GM20000 (cell line): Measurements from ENCODE around the gene KLF6.

ENCODE experiments used
- DNase-seq: peaks from one replicate; pipeline ENCODE4 v3.0.0; 2012; ENCODE audit warnings: low spot score
- TF ChIP-seq, protein P1 (sequence below): IDR thresholded peaks from 2 replicates; pipeline ENCODE4 v1.5.1; 2012; ENCODE audit warnings: mild to moderate bottlenecking, control low read depth; ENCODE audit errors: extremely low read depth, missing control alignments

Gene KLF6

GRCh38 chr10:3729397-3729976 is 55.5 kb downstream of the KLF6 start:
- TF ChIP-seq, protein P1, sequence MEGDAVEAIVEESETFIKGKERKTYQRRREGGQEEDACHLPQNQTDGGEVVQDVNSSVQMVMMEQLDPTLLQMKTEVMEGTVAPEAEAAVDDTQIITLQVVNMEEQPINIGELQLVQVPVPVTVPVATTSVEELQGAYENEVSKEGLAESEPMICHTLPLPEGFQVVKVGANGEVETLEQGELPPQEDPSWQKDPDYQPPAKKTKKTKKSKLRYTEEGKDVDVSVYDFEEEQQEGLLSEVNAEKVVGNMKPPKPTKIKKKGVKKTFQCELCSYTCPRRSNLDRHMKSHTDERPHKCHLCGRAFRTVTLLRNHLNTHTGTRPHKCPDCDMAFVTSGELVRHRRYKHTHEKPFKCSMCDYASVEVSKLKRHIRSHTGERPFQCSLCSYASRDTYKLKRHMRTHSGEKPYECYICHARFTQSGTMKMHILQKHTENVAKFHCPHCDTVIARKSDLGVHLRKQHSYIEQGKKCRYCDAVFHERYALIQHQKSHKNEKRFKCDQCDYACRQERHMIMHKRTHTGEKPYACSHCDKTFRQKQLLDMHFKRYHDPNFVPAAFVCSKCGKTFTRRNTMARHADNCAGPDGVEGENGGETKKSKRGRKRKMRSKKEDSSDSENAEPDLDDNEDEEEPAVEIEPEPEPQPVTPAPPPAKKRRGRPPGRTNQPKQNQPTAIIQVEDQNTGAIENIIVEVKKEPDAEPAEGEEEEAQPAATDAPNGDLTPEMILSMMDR, result no peak
- no peak for DNase-seq

GRCh38 chr10:3728563-3728962 is 56.4 kb downstream of the KLF6 start:
- TF ChIP-seq, protein P1, result no peak
- DNase-seq, result no peak

DNA sequence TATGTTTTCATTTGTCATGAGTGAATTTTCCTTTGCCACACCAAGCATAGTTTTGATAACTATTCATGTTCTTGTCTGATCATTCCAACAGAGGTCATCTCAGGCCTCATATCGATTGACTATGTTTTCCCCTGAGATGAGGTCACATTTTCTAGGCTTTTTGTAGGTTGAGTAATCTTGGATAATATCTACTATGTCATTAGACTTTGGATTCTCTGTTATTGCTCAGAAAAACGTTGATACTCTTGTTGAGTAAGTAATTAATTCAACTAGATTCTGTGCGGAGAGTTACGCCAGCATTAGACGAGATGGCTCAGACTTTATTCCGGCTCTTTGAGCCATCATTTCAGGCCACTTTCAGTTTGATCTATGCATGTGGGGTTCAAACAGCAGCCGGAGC is 57.7 kb downstream of the KLF6 start:
- TF ChIP-seq, protein P1, result no peak
- no peak for DNase-seq
